HL-60/S4 treated with retinoic acid at 250 ng/mL for 4 days and 3 days (cell line): Measurements from ENCODE around the gene CCNG2.

Source experiments
- in situ Hi-C: fragments of 300-500 bp; cut with MboI; formaldehyde crosslinking; loops from 2 replicates; pipeline ENCODE4 v1.7.0; 2022; ENCODE audit warnings: low sequenced_read_pairs

The CCNG2 gene

GRCh38 chr4:77199701-77200100, 42.7 kb downstream of the CCNG2 start:
- in situ Hi-C loops = no loop called here

DNA sequence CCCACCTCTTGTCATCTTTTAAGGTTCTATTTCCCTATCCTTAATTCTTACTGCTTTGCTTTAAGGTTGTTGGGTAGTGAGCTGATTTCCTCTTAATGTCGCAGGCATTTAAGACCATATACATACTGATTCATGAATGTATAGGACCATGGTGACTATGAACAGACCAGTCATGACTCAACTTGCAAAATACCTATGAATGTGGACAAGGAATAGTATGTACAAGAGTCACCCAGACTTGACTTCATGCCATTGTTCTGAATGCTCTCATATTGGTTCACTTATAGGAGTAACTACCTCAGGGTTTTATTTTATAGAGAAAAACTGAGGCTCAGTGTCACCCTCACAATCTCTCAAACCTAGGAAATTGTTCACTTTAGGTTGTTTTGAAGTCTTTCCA, 44.3 kb downstream of the CCNG2 start:
- in situ Hi-C loops = no loop called here

GRCh38 chr4:77201857-77202256, 44.9 kb downstream of the CCNG2 start:
- in situ Hi-C loops = no loop called here

DNA sequence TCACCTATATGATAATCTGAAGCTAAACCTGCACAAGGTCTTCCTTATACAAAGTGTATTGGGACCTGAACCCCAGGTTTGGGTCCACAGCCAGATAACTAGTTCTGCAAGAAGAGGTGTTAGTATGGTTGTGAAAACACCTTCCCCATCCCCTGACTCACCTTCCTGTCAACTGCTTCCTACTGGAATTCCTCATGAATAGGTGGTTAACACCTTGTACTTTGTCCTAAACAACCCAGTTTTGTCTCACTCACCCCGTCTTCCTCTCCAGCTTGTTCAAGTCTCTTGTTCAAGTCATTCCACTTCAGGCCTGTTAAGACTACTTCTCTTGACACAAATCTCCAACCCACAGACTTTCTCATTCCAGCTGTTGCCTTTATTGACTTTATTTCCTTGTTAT, 45.5 kb downstream of the CCNG2 start:
- in situ Hi-C loops = no loop called here

DNA sequence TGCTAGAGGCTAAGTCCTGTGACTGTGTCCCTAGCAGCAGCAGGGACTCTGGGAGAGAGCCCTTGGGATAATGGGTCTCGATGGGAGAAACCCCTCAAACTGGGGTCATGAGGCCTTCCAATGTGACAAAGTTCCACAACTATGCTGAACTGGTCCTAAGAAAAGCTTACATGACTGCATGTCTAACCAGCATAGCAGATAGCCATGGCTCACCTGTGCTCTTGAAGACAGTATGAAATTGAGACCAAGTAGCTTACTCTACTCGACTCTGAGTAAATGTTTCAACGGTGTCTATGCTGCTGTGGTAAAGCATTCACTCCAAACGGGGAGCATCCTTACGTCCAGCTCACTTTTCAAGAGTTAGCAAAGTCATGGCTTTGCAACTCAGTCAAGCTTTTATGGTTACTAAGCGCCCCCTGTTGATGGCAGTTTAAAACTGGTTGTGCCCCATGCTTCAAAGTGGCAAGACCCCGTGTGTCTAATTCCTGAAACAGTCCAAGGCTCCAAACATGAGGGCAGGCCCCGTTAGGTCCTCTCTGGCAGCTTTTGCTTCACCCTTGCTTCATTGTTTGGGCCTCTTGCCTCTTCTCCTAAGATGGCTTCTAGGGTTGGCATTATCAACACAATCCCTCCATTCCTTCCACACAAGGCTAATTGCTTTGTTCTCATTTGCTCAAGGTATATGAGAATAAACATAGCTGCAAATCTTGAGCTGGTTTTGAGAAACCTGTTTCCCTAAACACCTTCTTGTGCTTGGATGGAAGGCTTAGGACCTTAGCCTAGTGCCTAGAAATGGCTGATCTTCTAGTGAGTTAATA, 46.6 kb downstream of the CCNG2 start:
- in situ Hi-C loops = no loop called here

- in situ Hi-C loops = no loop called here
Measured at GRCh38 chr4:77204621-77205020, 47.6 kb downstream of the CCNG2 start.

DNA sequence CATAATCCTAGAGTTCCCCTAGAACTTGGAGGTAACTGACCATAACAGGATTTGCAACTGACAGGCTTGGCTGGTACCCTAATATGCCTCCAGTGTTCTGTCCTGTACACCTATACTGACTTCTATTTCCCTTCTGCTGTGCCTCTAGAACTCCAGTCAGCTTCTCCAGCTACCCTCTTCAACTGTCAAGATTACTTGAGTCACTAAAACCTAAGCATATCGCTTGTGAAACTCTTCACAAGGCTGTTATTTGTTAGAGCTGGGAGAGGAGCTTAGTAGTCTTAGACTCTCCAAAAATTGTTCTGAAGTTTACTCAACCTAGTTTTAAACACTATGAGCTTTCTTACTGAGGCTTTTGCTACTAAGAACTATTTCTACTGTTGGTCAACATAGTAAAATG, 52.0 kb downstream of the CCNG2 start:
- in situ Hi-C loops = no loop called here

- in situ Hi-C loops = no loop called here
Measured at GRCh38 chr4:77209936-77210335, 52.9 kb downstream of the CCNG2 start.

GRCh38 chr4:77215107-77215506, 58.1 kb downstream of the CCNG2 start:
- in situ Hi-C loops = no loop called here

GRCh38 chr4:77217526-77217925, 60.5 kb downstream of the CCNG2 start:
- in situ Hi-C loops = no loop called here

DNA sequence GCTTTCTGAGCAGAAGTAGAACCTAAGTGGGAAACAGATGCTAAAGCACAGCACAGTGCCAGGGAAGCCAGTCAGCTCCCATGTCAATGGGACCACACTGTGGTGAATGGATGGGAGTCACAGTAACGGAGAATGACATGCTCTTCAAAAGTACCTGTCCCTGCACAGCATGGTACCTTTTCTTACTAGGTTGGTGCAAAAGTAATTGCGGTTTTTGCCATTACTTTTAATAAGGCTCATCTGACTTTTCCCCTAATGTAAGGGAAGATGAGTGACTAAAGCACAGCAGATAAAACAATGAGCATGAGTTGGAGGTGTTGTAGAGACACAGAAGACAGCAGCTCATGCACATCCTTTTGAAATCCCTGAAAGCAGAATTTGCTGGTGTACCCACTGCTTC, 62.3 kb downstream of the CCNG2 start:
- in situ Hi-C loops = no loop called here
